ENCODE data around the gene MAOA. TPM values are rescaled to one million over a fixed set of nuclear protein-coding genes. Genes with fewer than 3 reads are reported as not detected.
A peak's percentile ranks its signal among the peaks of the same experiment; 100 is the strongest.

Gene MAOA
- total and polyA plus RNA-seq, 2 of the 13 experiments (the other 11 are each of a cell fraction or from before 2014, with no cell fraction given) = 13.4 to 14.7 TPM

DNA sequence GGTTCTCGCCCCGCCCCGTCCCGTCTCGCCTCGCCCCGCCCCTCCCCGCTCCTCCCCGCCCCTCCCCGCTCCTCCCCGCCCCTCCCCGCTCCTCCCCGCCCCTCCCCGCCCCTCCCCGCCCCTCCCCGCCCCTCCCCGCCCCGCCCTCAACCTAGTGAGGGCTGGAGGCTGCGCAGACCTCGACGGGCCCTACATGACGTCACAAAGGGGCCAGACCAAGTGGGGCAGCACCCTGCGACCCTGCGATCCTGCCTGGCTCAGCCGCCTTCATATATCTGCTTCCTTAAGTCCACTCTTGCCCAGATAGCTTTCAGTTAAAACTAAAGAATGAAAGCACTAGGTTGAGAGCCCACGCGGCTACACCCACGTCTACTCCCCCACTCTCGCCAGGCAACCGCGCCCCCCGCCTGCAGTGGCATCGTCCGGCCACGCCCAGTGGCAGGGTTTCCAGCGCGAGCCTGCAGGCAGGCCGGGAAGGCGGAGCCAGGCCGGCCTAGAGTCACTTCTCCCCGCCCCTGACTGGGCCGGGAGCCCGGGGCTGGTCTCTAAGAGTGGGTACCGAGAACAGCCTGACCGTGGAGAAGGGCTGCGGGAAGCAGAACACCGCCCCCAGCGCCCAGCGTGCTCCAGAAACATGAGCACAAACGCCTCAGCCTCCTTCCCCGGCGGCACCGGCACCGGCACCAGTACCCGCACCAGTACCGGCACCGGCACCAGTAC lies 1.5 kb upstream of the MAOA start (continued):
- TF ChIP-seq MXI1 (IDR thresholded peaks at IDR 0.05; ENCODE audit: borderline replicate concordance, low read depth, low read length) (peak; percentile 32; the same call in 1 of the 3 replicates), ZNF326 (CRISPR knock-in tag; IDR thresholded peaks at IDR 0.05; ENCODE audit: borderline replicate concordance) (no peak), POLR2G (IDR thresholded peaks at IDR 0.05; ENCODE audit: low read depth, low read length) (peak; percentile 41; the same call in 1 of the 2 replicates), CREM (IDR thresholded peaks at IDR 0.05) (peak; percentile 62; the same call in 1 of the 2 replicates), CREM (CRISPR knock-in tag; IDR thresholded peaks at IDR 0.05) (no peak), MED1 (CRISPR knock-in tag; IDR thresholded peaks at IDR 0.05) (peak; percentile 42; the same call in 1 of the 2 replicates), SAP130 (CRISPR knock-in tag; IDR thresholded peaks at IDR 0.05; ENCODE audit: low read depth) (peak; percentile 75), ZKSCAN8 (CRISPR knock-in tag; IDR thresholded peaks at IDR 0.05; ENCODE audit: borderline replicate concordance) (no peak), ZSCAN9 (CRISPR knock-in tag; IDR thresholded peaks at IDR 0.05; ENCODE audit: borderline replicate concordance) (0 out of 2 replicates have a peak, but pooled peaks have one; percentile 26), CCDC6 (CRISPR knock-in tag; IDR thresholded peaks at IDR 0.05) (no peak), MIXL1 (CRISPR knock-in tag; IDR thresholded peaks at IDR 0.05) (0 out of 2 replicates have a peak, but pooled peaks have one; percentile 9), TOPORS (CRISPR knock-in tag; IDR thresholded peaks at IDR 0.05) (peak; percentile 30; the same call in 1 of the 2 replicates), ZBTB8A (CRISPR knock-in tag; IDR thresholded peaks at IDR 0.05; ENCODE audit: borderline replicate concordance, low read depth) (no peak), STAG1 (CRISPR knock-in tag; IDR thresholded peaks at IDR 0.05) (peak; percentile 43; the same call in 1 of the 2 replicates), FOXA1 (IDR thresholded peaks at IDR 0.05) (no peak), FOXA1 (CRISPR knock-in tag; IDR thresholded peaks at IDR 0.05) (no peak)
- TF ChIP-seq, protein P1, sequence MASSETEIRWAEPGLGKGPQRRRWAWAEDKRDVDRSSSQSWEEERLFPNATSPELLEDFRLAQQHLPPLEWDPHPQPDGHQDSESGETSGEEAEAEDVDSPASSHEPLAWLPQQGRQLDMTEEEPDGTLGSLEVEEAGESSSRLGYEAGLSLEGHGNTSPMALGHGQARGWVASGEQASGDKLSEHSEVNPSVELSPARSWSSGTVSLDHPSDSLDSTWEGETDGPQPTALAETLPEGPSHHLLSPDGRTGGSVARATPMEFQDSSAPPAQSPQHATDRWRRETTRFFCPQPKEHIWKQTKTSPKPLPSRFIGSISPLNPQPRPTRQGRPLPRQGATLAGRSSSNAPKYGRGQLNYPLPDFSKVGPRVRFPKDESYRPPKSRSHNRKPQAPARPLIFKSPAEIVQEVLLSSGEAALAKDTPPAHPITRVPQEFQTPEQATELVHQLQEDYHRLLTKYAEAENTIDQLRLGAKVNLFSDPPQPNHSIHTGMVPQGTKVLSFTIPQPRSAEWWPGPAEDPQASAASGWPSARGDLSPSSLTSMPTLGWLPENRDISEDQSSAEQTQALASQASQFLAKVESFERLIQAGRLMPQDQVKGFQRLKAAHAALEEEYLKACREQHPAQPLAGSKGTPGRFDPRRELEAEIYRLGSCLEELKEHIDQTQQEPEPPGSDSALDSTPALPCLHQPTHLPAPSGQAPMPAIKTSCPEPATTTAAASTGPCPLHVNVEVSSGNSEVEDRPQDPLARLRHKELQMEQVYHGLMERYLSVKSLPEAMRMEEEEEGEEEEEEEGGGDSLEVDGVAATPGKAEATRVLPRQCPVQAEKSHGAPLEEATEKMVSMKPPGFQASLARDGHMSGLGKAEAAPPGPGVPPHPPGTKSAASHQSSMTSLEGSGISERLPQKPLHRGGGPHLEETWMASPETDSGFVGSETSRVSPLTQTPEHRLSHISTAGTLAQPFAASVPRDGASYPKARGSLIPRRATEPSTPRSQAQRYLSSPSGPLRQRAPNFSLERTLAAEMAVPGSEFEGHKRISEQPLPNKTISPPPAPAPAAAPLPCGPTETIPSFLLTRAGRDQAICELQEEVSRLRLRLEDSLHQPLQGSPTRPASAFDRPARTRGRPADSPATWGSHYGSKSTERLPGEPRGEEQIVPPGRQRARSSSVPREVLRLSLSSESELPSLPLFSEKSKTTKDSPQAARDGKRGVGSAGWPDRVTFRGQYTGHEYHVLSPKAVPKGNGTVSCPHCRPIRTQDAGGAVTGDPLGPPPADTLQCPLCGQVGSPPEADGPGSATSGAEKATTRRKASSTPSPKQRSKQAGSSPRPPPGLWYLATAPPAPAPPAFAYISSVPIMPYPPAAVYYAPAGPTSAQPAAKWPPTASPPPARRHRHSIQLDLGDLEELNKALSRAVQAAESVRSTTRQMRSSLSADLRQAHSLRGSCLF (CRISPR knock-in tag; IDR thresholded peaks at IDR 0.05; ENCODE audit: borderline replicate concordance) = no peak
- TF ChIP-seq, protein P2, sequence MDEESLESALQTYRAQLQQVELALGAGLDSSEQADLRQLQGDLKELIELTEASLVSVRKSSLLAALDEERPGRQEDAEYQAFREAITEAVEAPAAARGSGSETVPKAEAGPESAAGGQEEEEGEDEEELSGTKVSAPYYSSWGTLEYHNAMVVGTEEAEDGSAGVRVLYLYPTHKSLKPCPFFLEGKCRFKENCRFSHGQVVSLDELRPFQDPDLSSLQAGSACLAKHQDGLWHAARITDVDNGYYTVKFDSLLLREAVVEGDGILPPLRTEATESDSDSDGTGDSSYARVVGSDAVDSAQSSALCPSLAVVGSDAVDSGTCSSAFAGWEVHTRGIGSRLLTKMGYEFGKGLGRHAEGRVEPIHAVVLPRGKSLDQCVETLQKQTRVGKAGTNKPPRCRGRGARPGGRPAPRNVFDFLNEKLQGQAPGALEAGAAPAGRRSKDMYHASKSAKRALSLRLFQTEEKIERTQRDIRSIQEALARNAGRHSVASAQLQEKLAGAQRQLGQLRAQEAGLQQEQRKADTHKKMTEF (CRISPR knock-in tag; IDR thresholded peaks at IDR 0.05) = peak; percentile 26; the same call in 1 of the 2 replicates
- TF ChIP-seq, protein P3, sequence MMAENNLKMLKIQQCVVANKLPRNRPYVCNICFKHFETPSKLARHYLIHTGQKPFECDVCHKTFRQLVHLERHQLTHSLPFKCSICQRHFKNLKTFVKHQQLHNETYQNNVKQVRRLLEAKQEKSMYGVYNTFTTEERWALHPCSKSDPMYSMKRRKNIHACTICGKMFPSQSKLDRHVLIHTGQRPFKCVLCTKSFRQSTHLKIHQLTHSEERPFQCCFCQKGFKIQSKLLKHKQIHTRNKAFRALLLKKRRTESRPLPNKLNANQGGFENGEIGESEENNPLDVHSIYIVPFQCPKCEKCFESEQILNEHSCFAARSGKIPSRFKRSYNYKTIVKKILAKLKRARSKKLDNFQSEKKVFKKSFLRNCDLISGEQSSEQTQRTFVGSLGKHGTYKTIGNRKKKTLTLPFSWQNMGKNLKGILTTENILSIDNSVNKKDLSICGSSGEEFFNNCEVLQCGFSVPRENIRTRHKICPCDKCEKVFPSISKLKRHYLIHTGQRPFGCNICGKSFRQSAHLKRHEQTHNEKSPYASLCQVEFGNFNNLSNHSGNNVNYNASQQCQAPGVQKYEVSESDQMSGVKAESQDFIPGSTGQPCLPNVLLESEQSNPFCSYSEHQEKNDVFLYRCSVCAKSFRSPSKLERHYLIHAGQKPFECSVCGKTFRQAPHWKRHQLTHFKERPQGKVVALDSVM (CRISPR knock-in tag; IDR thresholded peaks at IDR 0.05) = 0 out of 2 replicates have a peak, but pooled peaks have one; percentile 26
- TF ChIP-seq, protein P4, sequence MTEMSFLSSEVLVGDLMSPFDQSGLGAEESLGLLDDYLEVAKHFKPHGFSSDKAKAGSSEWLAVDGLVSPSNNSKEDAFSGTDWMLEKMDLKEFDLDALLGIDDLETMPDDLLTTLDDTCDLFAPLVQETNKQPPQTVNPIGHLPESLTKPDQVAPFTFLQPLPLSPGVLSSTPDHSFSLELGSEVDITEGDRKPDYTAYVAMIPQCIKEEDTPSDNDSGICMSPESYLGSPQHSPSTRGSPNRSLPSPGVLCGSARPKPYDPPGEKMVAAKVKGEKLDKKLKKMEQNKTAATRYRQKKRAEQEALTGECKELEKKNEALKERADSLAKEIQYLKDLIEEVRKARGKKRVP (CRISPR knock-in tag; IDR thresholded peaks at IDR 0.05) = 0 out of 4 replicates have a peak, but pooled peaks of 1 of the 2 experiments have one; percentile 8
